Panc1 (cell line): ENCODE measurements around the gene C19orf47. TPM values are rescaled to one million over a fixed set of nuclear protein-coding genes. Genes with fewer than 3 reads are reported as not detected.

Experiments
- ATAC-seq: fragments of 200-7000 bp; cut with Tn5 transposase; 2 replicates; pipeline ENCODE4 v1.9.1; 2020; ENCODE audit warnings: mild to moderate bottlenecking, moderate library complexity
- BruUV-seq: library from RNA; stranded (reverse); fragments of 400-500 nt; replicated peaks from 2 replicates; lab custom pipeline; 2021; lab: Mats Ljungman, UMichigan
- CTCF ChIA-PET: fragments of 300-600 bp; sonication (Branson Sonifier 250); formaldehyde crosslinking; loops from one replicate; lab custom pipeline; 2022; ENCODE audit warnings: antibody characterized with exemption; lab: Charles Lee
- POLR2A ChIA-PET: fragments of 300-600 bp; sonication (Branson Sonifier 250); formaldehyde crosslinking; loops from one replicate; lab custom pipeline; 2022; ENCODE audit warnings: antibody characterized with exemption; lab: Charles Lee
- DNase-seq: peaks from one replicate; pipeline ENCODE4 v3.0.0-alpha.2; 2010; ENCODE audit warnings: low read depth, low spot score
- H3K27ac ChIP-seq: 2 replicates; pipeline ENCODE4 v1.5.1; 2011; ENCODE audit warnings: mild to moderate bottlenecking, low read length, inconsistent platforms
- H3K27me3 ChIP-seq: fragments of 200-500 bp; sonication (Bioruptor generic); 2 replicates; pipeline ENCODE4 v1.6.0; 2014; ENCODE audit warnings: low read length, inconsistent platforms; ENCODE audit not compliant: control insufficient read depth, insufficient read depth
- H3K36me3 ChIP-seq: fragments of 200-500 bp; sonication (Bioruptor generic); 2 replicates; pipeline ENCODE4 v1.5.1; 2014; ENCODE audit warnings: inconsistent platforms, mild to moderate bottlenecking, low read length, moderate library complexity; ENCODE audit not compliant: control insufficient read depth, insufficient read depth
- H3K4me1 ChIP-seq: 2 replicates; pipeline ENCODE4 v1.5.1; 2011; ENCODE audit warnings: inconsistent platforms, mild to moderate bottlenecking, low read length, moderate library complexity; ENCODE audit not compliant: control insufficient read depth, insufficient read depth
- H3K4me3 ChIP-seq, 2 experiments: 2 replicates each; pipeline ENCODE4 v1.5.1; 2011 to 2012; ENCODE audit warnings: low read depth in 2 of 2, low read length in 2 of 2, mild to moderate bottlenecking in 2 of 2, inconsistent platforms in 1 of 2, moderate library complexity in 1 of 2
- H3K9me3 ChIP-seq: fragments of 200-500 bp; sonication (Bioruptor generic); 2 replicates; pipeline ENCODE4 v1.5.1; 2014; ENCODE audit warnings: low read depth, mild to moderate bottlenecking, inconsistent platforms, low read length, moderate library complexity; ENCODE audit not compliant: control insufficient read depth, insufficient read depth
- POLR2AphosphoS5 ChIP-seq: IDR thresholded peaks from 2 replicates; pipeline ENCODE4 v1.6.1; 2012; ENCODE audit warnings: mild to moderate bottlenecking, low read depth, low read length, moderate library complexity
- REST ChIP-seq, 2 experiments: IDR thresholded peaks; 2 replicates each; pipeline ENCODE4 v1.6.1; 2011 to 2012; ENCODE audit warnings: low read depth in 2 of 2, control low read depth in 1 of 2, low read length in 1 of 2, mild to moderate bottlenecking in 1 of 2, moderate library complexity in 1 of 2; ENCODE audit not compliant: insufficient read depth in 1 of 2
- SIN3A ChIP-seq: IDR thresholded peaks from 2 replicates; pipeline ENCODE4 v1.6.1; 2012; ENCODE audit warnings: low read depth, mild to moderate bottlenecking, low read length, moderate library complexity, borderline replicate concordance; ENCODE audit not compliant: insufficient read depth
- TCF7L2 ChIP-seq: IDR thresholded peaks from 2 replicates; pipeline ENCODE4 v1.6.1; 2011; ENCODE audit warnings: mild to moderate bottlenecking, low read depth, low read length, inconsistent platforms
- in situ Hi-C: cut with HindIII; loops from 2 replicates; pipeline ENCODE4 v1.10.0; 2016; ENCODE audit warnings: low sequenced_read_pairs, low pct_unique_long_range_greater_than_20kb
- intact Hi-C: fragments of 100-400 bp; cut with micrococcal nuclease; formaldehyde crosslinking; loops from one replicate; pipeline ENCODE4 v1.10.0; 2022; ENCODE audit not compliant: unreplicated experiment
- total RNA-seq: library from RNA; stranded (reverse); gene quantifications from one replicate; pipeline ENCODE4 v1.2.1, GENCODE V29; 2021; ENCODE audit not compliant: unreplicated experiment
- TF ChIP-seq, protein P1 (sequence below): fragments of 450-650 bp; IDR thresholded peaks from 2 replicates; pipeline ENCODE4 v1.5.1; 2017; ENCODE audit warnings: mild to moderate bottlenecking

Gene C19orf47
- total RNA-seq, 1 experiment from 2014 or later, result 29.0 TPM

GRCh38 chr19:40341601-40342482, 6.4 kb downstream of the C19orf47 start:
- H3K9me3 ChIP-seq, result no peaks in the 10 kb centered on the region
- POLR2A ChIA-PET, result interaction anchor here (0.5 to 1.8 kb wide), 9 partner anchors 11 to 456 kb away, joined by 3 to 30 read pairs (median 3); no protein-coding TSS in a partner anchor
- H3K4me1 ChIP-seq, result no peaks in the 10 kb centered on the region
- intact Hi-C loops (no loop called here), in situ Hi-C loops (loop anchor here (5.0 to 25.0 kb wide), 5 partner anchors 40 to 1680 kb away; no protein-coding TSS in a partner anchor)
- BruUV-seq, result no TSS peak
- no peak for DNase-seq
- H3K27ac ChIP-seq, result no peak overlapping the region
- CTCF ChIA-PET, result interaction anchor here (0.5 to 26.0 kb wide), 14 partner anchors 17 to 823 kb away, joined by 3 to 498 read pairs (median 4); no protein-coding TSS in a partner anchor
- no peak overlapping the region for H3K4me3 ChIP-seq
- ATAC-seq, result peak; percentile 67
- peaks cover 2% of the 10 kb centered on the region; the same call in 1 of the 2 replicates for H3K27me3 ChIP-seq
- TF ChIP-seq SIN3A, result no peak
- no peak for TF ChIP-seq TCF7L2
- no peak for TF ChIP-seq REST (IDR thresholded peaks at IDR 0.05; ENCODE audit: insufficient read depth in 1 of 2, low read depth in 2 of 2, low read length in 1 of 2)
- no peak for TF ChIP-seq POLR2AphosphoS5
- TF ChIP-seq, protein P1, sequence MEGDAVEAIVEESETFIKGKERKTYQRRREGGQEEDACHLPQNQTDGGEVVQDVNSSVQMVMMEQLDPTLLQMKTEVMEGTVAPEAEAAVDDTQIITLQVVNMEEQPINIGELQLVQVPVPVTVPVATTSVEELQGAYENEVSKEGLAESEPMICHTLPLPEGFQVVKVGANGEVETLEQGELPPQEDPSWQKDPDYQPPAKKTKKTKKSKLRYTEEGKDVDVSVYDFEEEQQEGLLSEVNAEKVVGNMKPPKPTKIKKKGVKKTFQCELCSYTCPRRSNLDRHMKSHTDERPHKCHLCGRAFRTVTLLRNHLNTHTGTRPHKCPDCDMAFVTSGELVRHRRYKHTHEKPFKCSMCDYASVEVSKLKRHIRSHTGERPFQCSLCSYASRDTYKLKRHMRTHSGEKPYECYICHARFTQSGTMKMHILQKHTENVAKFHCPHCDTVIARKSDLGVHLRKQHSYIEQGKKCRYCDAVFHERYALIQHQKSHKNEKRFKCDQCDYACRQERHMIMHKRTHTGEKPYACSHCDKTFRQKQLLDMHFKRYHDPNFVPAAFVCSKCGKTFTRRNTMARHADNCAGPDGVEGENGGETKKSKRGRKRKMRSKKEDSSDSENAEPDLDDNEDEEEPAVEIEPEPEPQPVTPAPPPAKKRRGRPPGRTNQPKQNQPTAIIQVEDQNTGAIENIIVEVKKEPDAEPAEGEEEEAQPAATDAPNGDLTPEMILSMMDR, result no peak
- no peaks in the 10 kb centered on the region for H3K36me3 ChIP-seq

DNA sequence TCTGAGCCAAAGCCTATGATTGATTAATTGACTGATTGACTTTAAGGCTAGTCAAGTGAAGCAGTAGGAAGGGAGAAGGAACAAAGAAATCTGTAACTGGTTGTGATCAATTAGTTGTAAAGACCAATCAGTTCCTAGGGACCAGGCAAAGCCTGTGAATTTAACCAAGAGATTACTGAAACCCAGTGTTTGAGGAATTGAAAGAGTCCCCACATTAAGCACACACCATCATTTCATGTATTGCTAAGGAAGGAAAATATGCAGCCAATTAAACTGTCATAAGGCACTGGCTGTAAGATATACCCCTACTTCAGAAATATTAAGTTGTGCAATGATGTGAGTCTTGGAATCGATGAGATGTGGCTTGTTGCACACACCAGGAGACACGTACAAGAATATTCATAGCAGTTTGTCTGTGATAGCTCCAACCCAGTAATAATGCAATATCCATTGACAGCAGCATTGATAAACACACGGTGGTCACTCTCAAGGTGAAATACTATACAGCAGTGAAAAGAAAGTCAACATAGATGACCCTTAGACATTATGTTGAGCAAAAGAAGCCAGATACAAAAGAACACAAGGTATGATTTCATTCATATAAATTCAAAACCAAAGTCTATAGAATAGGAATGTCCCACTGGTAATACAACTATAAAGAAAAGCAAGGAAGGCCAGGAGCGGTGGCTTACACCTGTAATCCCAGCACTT, 9.0 kb downstream of the C19orf47 start:
- ChIA-PET POLR2A (interaction anchor here (0.6 to 1.6 kb wide), 5 partner anchors 17 to 916 kb away, joined by 3 to 11 read pairs (median 5); no protein-coding TSS in a partner anchor), CTCF (interaction anchor here (0.6 to 26.0 kb wide), 4 partner anchors 33 to 192 kb away, joined by 6 to 498 read pairs (median 8); no protein-coding TSS in a partner anchor)
- DNase-seq, result no peak
- H3K36me3 ChIP-seq, result no peaks in the 10 kb centered on the region
- H3K27ac ChIP-seq, result no peak overlapping the region
- ATAC-seq, result no peak
- H3K27me3 ChIP-seq, result peaks cover 2% of the 10 kb centered on the region; the same call in 1 of the 2 replicates
- intact Hi-C loops, result no loop called here
- no peaks in the 10 kb centered on the region for H3K4me1 ChIP-seq
- TSS peak; percentile 71 for BruUV-seq
- TF ChIP-seq SIN3A (no peak), POLR2AphosphoS5 (no peak), TCF7L2 (no peak), REST (IDR thresholded peaks at IDR 0.05; ENCODE audit: insufficient read depth in 1 of 2, low read depth in 2 of 2, low read length in 1 of 2) (no peak)
- TF ChIP-seq, protein P1, result no peak
- in situ Hi-C loops, result loop anchor here (25.0 kb wide), 1 partner anchor 1677 kb away; no protein-coding TSS in a partner anchor
- no peak overlapping the region for H3K4me3 ChIP-seq
- H3K9me3 ChIP-seq, result no peaks in the 10 kb centered on the region
